NCI-H2227 (cell line): ENCODE results near the gene DGKQ.

Source experiments
- DNase-seq: peaks from one replicate; lab custom pipeline; 2025; ENCODE audit not compliant: unreplicated experiment; lab: John Stamatoyannopoulos, UW

DGKQ gene

DNA sequence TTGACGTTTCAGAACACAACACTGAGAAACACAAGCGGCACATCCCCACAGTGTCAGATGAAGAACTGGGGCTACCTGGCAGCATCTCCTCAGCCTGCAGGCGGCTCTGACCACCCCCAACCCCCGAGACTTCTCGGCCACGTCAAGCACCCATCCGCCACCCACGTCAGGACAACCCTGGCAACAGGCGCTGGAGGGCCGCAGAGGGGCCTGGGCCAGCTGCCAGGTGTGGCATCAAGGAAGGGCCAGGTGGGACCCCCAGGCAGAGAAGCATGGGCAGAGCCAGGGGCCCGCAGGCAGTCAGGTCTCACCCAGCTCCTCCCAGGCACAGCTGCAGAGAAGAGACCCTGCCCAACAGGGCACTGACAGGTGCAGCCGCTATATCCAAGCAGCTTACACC, 63.5 kb downstream of the DGKQ start:
- DNase-seq, result no peak

GRCh38 chr4:909131-909571, 64.2 kb downstream of the DGKQ start:
- DNase-seq, result no peak
